HepG2 (cell line): ENCODE results near the gene HMGCR. TPM values are rescaled to one million over a fixed set of nuclear protein-coding genes. Genes with fewer than 3 reads are reported as not detected.

Experiments used
- CBX2 ChIP-seq, 2 experiments: fragments of 200-600 bp in 1 of 2; sonication (generic); formaldehyde crosslinking in 1 of 2; IDR thresholded peaks; 2 replicates each; pipeline versions ENCODE4 v1.7.0 to v1.8.1; 2018 to 2022; ENCODE audit warnings: low read depth in 2 of 2, low read length in 1 of 2, mild to moderate bottlenecking in 1 of 2, missing genetic modification reagents in 1 of 2
- CENPT ChIP-seq: sonication (generic); formaldehyde crosslinking; IDR thresholded peaks from 2 replicates; pipeline ENCODE4 v1.8.0; 2022; ENCODE audit warnings: low read depth, mild to moderate bottlenecking, moderate library complexity, missing genetic modification reagents
- EEA1 ChIP-seq: sonication (generic); formaldehyde crosslinking; IDR thresholded peaks from 2 replicates; pipeline ENCODE4 v1.5.1; 2020; ENCODE audit warnings: mild to moderate bottlenecking, missing genetic modification reagents, borderline replicate concordance
- FIP1L1 ChIP-seq: fragments of 200-400 bp; formaldehyde crosslinking; IDR thresholded peaks from 2 replicates; pipeline ENCODE4 v1.6.1; 2018; ENCODE audit warnings: low read depth, mild to moderate bottlenecking, low read length, moderate library complexity, borderline replicate concordance; ENCODE audit not compliant: insufficient read depth
- GTF3A ChIP-seq: sonication (generic); formaldehyde crosslinking; conservative IDR thresholded peaks from 2 replicates; pipeline ENCODE4 v1.4.0; 2020; ENCODE audit warnings: mild to moderate bottlenecking, missing genetic modification reagents
- KAT7 ChIP-seq: IDR thresholded peaks from 2 replicates; pipeline ENCODE4 v1.6.1; 2018; ENCODE audit warnings: borderline replicate concordance, missing compliant biosample characterization
- PHF20 ChIP-seq: sonication (generic); formaldehyde crosslinking; IDR thresholded peaks from 2 replicates; pipeline ENCODE4 v1.5.0; 2020; ENCODE audit warnings: mild to moderate bottlenecking, missing genetic modification reagents
- RBAK ChIP-seq: sonication (generic); formaldehyde crosslinking; IDR thresholded peaks from 2 replicates; pipeline ENCODE4 v1.5.1; 2020; ENCODE audit warnings: mild to moderate bottlenecking, missing genetic modification reagents
- RBM22 ChIP-seq: fragments of 200-400 bp; formaldehyde crosslinking; optimal IDR thresholded peaks from 2 replicates; pipeline ENCODE3; 2017; ENCODE audit warnings: mild to moderate bottlenecking, low read length, moderate library complexity
- RFX5 ChIP-seq: IDR thresholded peaks from 2 replicates; pipeline ENCODE4 v1.6.1; 2011; ENCODE audit warnings: low read depth, low read length, improper control_type of control experiment
- SATB2 ChIP-seq: sonication (generic); formaldehyde crosslinking; IDR thresholded peaks from 2 replicates; pipeline ENCODE4 v1.5.0; 2020; ENCODE audit warnings: missing genetic modification reagents
- SRF ChIP-seq: IDR thresholded peaks from 2 replicates; pipeline ENCODE4 v1.6.1; 2011; ENCODE audit warnings: mild to moderate bottlenecking, low read depth, low read length, moderate library complexity
- YEATS2 ChIP-seq: sonication (generic); formaldehyde crosslinking; IDR thresholded peaks from 2 replicates; pipeline ENCODE4 v1.4.0; 2020; ENCODE audit warnings: missing genetic modification reagents, borderline replicate concordance
- ZNF138 ChIP-seq: sonication (generic); formaldehyde crosslinking; IDR thresholded peaks from 2 replicates; pipeline ENCODE4 v1.5.0; 2020; ENCODE audit warnings: mild to moderate bottlenecking, low read depth, missing genetic modification reagents
- ZNF17 ChIP-seq: sonication (generic); formaldehyde crosslinking; IDR thresholded peaks from 2 replicates; pipeline ENCODE4 v1.5.0; 2020; ENCODE audit warnings: mild to moderate bottlenecking, missing genetic modification reagents
- ZNF331 ChIP-seq: sonication (generic); formaldehyde crosslinking; IDR thresholded peaks from 2 replicates; pipeline ENCODE4 v1.4.0; 2020; ENCODE audit warnings: missing genetic modification reagents
- ZNF367 ChIP-seq: sonication (generic); formaldehyde crosslinking; IDR thresholded peaks from 2 replicates; pipeline ENCODE4 v1.4.0; 2020; ENCODE audit warnings: missing genetic modification reagents, borderline replicate concordance
- ZNF501 ChIP-seq: sonication (generic); formaldehyde crosslinking; IDR thresholded peaks from 2 replicates; pipeline ENCODE4 v1.5.1; 2020; ENCODE audit warnings: mild to moderate bottlenecking, moderate library complexity, missing genetic modification reagents
- ZNF567 ChIP-seq: sonication (generic); formaldehyde crosslinking; IDR thresholded peaks from 2 replicates; pipeline ENCODE4 v1.8.1; 2023; ENCODE audit warnings: mild to moderate bottlenecking, missing genetic modification reagents, borderline replicate concordance
- ZNF678 ChIP-seq: sonication (generic); formaldehyde crosslinking; IDR thresholded peaks from 2 replicates; pipeline ENCODE4 v1.4.0; 2020; ENCODE audit warnings: mild to moderate bottlenecking, missing genetic modification reagents
- ZNF788 ChIP-seq: sonication (generic); formaldehyde crosslinking; IDR thresholded peaks from 2 replicates; pipeline ENCODE4 v1.5.0; 2020; ENCODE audit warnings: mild to moderate bottlenecking, missing genetic modification reagents, borderline replicate concordance
- ZSCAN22 ChIP-seq: sonication (generic); formaldehyde crosslinking; IDR thresholded peaks from 2 replicates; pipeline ENCODE4 v1.4.0; 2020; ENCODE audit warnings: mild to moderate bottlenecking, missing genetic modification reagents
- ZSCAN25 ChIP-seq: sonication (generic); formaldehyde crosslinking; IDR thresholded peaks from 2 replicates; pipeline ENCODE4 v1.8.0; 2022; ENCODE audit warnings: mild to moderate bottlenecking, missing genetic modification reagents
- polyA plus RNA-seq, 8 experiments: library from polyadenylated mRNA; depleted of rRNA in 3 of 8; stranded (reverse) in 7 of 8; unstranded in 1 of 8; fragments of >200 nt; fragmentation: Illumina TruSeq in 4 of 8; extraction: Trizol in 4 of 8; gene quantifications; 2 replicates each; pipeline versions ENCODE4 v1.2.1 to v1.2.3, GENCODE V29; 2011 to 2016; ENCODE audit warnings: low read depth in 4 of 8, missing spikeins in 1 of 8, mixed read lengths in 1 of 8; ENCODE audit not compliant: insufficient read depth in 1 of 8
- total RNA-seq, 5 experiments: library from RNA; depleted of rRNA; stranded (reverse); fragments of >200 nt; fragmentation: Illumina TruSeq; extraction: Trizol; gene quantifications; 2 replicates each; pipeline ENCODE4 v1.2.3, GENCODE V29; 2016; ENCODE audit warnings: low read depth in 1 of 5
- TF ChIP-seq, protein P1 (sequence below): IDR thresholded peaks from 2 replicates; pipeline ENCODE4 v1.6.1; 2016; ENCODE audit warnings: mild to moderate bottlenecking, missing biosample characterization, missing genetic modification reagents
- TF ChIP-seq, protein P2 (sequence below): sonication (generic); formaldehyde crosslinking; IDR thresholded peaks from 2 replicates; pipeline ENCODE4 v1.4.0; 2020; ENCODE audit warnings: missing genetic modification reagents
- TF ChIP-seq, protein P3 (sequence below): sonication (generic); formaldehyde crosslinking; IDR thresholded peaks from 2 replicates; pipeline ENCODE4 v1.8.1; 2022; ENCODE audit warnings: mild to moderate bottlenecking, missing genetic modification reagents

HMGCR gene
- total and polyA plus RNA-seq, 2 of the 13 experiments (the other 11 are each of a cell fraction or from before 2014, with no cell fraction given): 43.0 to 144 TPM

DNA sequence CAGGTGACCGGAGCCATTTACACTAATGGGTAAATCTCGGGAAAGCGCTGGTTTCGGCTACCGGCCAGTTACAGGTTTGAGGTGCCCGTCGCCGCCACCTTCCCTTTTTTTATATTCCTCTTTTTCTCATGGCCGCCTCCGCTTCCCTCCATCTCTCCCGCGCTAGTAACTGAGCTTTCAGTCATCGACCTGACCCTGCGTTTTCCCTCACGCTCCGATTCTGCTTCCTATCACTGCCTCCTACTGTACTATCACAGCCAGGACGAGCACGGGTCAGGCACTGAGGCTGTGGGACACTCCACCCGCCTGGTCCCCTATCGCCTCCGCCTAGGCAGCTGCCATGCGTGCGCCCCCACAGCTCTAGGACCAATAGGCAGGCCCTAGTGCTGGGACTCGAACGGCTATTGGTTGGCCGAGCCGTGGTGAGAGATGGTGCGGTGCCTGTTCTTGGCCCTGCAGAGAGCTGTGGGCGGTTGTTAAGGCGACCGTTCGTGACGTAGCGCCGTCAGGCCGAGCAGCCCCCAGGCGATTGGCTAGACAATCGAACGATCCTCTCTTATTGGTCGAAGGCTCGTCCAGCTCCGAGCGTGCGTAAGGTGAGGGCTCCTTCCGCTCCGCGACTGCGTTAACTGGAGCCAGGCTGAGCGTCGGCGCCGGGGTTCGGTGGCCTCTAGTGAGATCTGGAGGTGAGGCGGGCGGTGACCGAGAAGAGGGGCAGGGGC is at the start of gene HMGCR (continued):
- TF ChIP-seq CBX2 (IDR thresholded peaks at IDR 0.05; ENCODE audit: low read depth, low read length) (no peak), CBX2 (CRISPR knock-in tag; IDR thresholded peaks at IDR 0.05; ENCODE audit: low read depth) (peak; percentile 70; the same call in 1 of the 2 replicates), ZNF17 (CRISPR knock-in tag) (no peak), ZNF331 (CRISPR knock-in tag) (peak; percentile 67), SRF (0 out of 2 replicates have a peak, but pooled peaks have one; percentile 21), PHF20 (CRISPR knock-in tag) (peak; percentile 46; the same call in 1 of the 2 replicates), ZNF138 (CRISPR knock-in tag) (peak; percentile 71; the same call in 1 of the 2 replicates), FIP1L1 (no peak), ZNF788 (CRISPR knock-in tag) (peak; percentile 85; the same call in 1 of the 2 replicates), RFX5 (peak; percentile 92), YEATS2 (CRISPR knock-in tag) (peak; percentile 71; the same call in 1 of the 2 replicates), ZNF367 (CRISPR knock-in tag) (no peak), ZNF567 (CRISPR knock-in tag) (no peak), ZSCAN25 (CRISPR knock-in tag) (peak; percentile 31; the same call in 1 of the 2 replicates), KAT7 (CRISPR knock-in tag) (peak; percentile 30; the same call in 1 of the 2 replicates), ZNF678 (CRISPR knock-in tag) (no peak), EEA1 (CRISPR knock-in tag) (no peak), GTF3A (CRISPR knock-in tag) (peak; percentile 94), RBAK (CRISPR knock-in tag) (no peak), CENPT (peak; percentile 66; the same call in 1 of the 2 replicates), ZSCAN22 (CRISPR knock-in tag) (no peak), RBM22 (peak; percentile 64), ZNF501 (CRISPR knock-in tag) (peak; percentile 48), SATB2 (no peak; the same call in 1 of the 2 replicates)
- TF ChIP-seq, protein P1, sequence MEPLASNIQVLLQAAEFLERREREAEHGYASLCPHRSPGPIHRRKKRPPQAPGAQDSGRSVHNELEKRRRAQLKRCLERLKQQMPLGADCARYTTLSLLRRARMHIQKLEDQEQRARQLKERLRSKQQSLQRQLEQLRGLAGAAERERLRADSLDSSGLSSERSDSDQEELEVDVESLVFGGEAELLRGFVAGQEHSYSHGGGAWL (CRISPR knock-in tag): no peak; the same call in 1 of the 2 replicates
- TF ChIP-seq, protein P2, sequence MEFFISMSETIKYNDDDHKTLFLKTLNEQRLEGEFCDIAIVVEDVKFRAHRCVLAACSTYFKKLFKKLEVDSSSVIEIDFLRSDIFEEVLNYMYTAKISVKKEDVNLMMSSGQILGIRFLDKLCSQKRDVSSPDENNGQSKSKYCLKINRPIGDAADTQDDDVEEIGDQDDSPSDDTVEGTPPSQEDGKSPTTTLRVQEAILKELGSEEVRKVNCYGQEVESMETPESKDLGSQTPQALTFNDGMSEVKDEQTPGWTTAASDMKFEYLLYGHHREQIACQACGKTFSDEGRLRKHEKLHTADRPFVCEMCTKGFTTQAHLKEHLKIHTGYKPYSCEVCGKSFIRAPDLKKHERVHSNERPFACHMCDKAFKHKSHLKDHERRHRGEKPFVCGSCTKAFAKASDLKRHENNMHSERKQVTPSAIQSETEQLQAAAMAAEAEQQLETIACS (CRISPR knock-in tag): no peak
- TF ChIP-seq, protein P3, sequence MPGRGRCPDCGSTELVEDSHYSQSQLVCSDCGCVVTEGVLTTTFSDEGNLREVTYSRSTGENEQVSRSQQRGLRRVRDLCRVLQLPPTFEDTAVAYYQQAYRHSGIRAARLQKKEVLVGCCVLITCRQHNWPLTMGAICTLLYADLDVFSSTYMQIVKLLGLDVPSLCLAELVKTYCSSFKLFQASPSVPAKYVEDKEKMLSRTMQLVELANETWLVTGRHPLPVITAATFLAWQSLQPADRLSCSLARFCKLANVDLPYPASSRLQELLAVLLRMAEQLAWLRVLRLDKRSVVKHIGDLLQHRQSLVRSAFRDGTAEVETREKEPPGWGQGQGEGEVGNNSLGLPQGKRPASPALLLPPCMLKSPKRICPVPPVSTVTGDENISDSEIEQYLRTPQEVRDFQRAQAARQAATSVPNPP (CRISPR knock-in tag): no peak; the same call in 1 of the 2 replicates
